ENCODE measurements around the gene EPHX1.

- TF ChIP-seq EZH2 (IDR thresholded peaks at IDR 0.05; ENCODE audit: insufficient read depth, poor library complexity, severe bottlenecking) (no peak), EZH2phosphoT487 (IDR thresholded peaks at IDR 0.05; ENCODE audit: insufficient read depth, low read depth) (no peak)
Observed at GRCh38 chr1:225866981-225867380, 57.1 kb downstream of the EPHX1 start.
